Upper lobe of left lung (tissue), 6 donors: ENCODE measurements around the gene GDAP1L1. TPM values are rescaled to one million over a fixed set of nuclear protein-coding genes. Genes with fewer than 3 reads are reported as not detected.

ENCODE experiments used
- ATAC-seq, 2 donors: fragments of 200-7000 bp; cut with Tn5 transposase; one replicate each; pipeline ENCODE4 v1.9.1; 2022; ENCODE audit warnings: mild to moderate bottlenecking in 2 of 2, moderate library complexity in 2 of 2; ENCODE audit not compliant: low FRiP score in 2 of 2
- DNase-seq, 2 donors: peaks; one replicate each; pipeline ENCODE4 v3.0.0-alpha.2; 2019 to 2020
- H3K27ac ChIP-seq, 4 donors: fragments of 200-600 bp; sonication (generic); one replicate each; pipeline ENCODE4 v1.5.1; 2016 to 2019
- H3K27me3 ChIP-seq, 4 donors: fragments of 200-600 bp; sonication (generic); one replicate each; pipeline ENCODE4 v1.5.1; 2017 to 2019
- H3K36me3 ChIP-seq, 4 donors: fragments of 200-600 bp; sonication (generic); one replicate each; pipeline ENCODE4 v1.5.1; 2016 to 2019
- H3K4me1 ChIP-seq, 4 donors: fragments of 200-600 bp; sonication (generic); one replicate each; pipeline ENCODE4 v1.5.1; 2018 to 2019
- H3K4me3 ChIP-seq, 4 donors: fragments of 200-600 bp; sonication (generic); one replicate each; pipeline ENCODE4 v1.5.1; 2017 to 2019; ENCODE audit warnings: mild to moderate bottlenecking in 2 of 4, moderate library complexity in 1 of 4
- H3K9me3 ChIP-seq, 4 donors: fragments of 200-600 bp; sonication (generic); one replicate each; pipeline ENCODE4 v1.5.1; 2018 to 2019
- CTCF ChIP-seq, 6 experiments: fragments of 450-650 bp in 4 of 6; fragments of 200-600 bp in 2 of 6; sonication (generic) in 2 of 6; IDR thresholded peaks; one replicate each; pipeline ENCODE4 v1.5.1; 2016 to 2019; ENCODE audit warnings: antibody characterized with exemption in 6 of 6
- EP300 ChIP-seq, 4 donors: sonication (generic); formaldehyde crosslinking; IDR thresholded peaks; one replicate each; pipeline ENCODE4 v1.5.1; 2017; ENCODE audit warnings: antibody characterized with exemption in 4 of 4, control low read depth in 2 of 4
- POLR2A ChIP-seq, 4 donors: fragments of 450-650 bp; IDR thresholded peaks; one replicate each; pipeline ENCODE4 v1.5.1; 2016 to 2017; ENCODE audit warnings: antibody characterized with exemption in 4 of 4, mild to moderate bottlenecking in 2 of 4
- POLR2AphosphoS5 ChIP-seq, 2 donors: sonication (generic); formaldehyde crosslinking; IDR thresholded peaks; one replicate each; pipeline ENCODE4 v1.5.1; 2017; ENCODE audit warnings: antibody characterized with exemption in 2 of 2
- WGBS, 2 donors: methylation state at CpG; one replicate each; pipeline ENCODE4 v1.1.5; 2017 to 2018; 5-methylcytosine and 5-hydroxymethylcytosine counted together
- total RNA-seq, 6 donors: library from RNA; depleted of rRNA in 4 of 6; stranded (reverse); fragments of >200 nt in 4 of 6; gene quantifications; one replicate each; pipeline versions ENCODE4 v1.1.0 to v1.2.1, GENCODE V29; 2016 to 2021
- donor health status: DM: no; HTN: no; CAD: no; lungs with moderate emphysema.
- donor health status: DM: no; HTN: yes; CAD: no; lungs with severe emphysema.

GDAP1L1 gene
- total RNA-seq, 6 donors from 2014 or later, result not detected

GRCh38 chr20:44210406-44211176 lies 36.5 kb upstream of the GDAP1L1 start, which contains the start of gene OSER1:
TSS of gene OSER1 (minus strand) at chr20:44210771. CDS start at chr20:44206957, 3,814 bp downstream.
- WGBS, 2 donors, result 0% methylated on average over 34 to 76 of the region's 79 CpGs
- peaks cover 0 to 12% (median 4%) of the 10 kb centered on the region in 4 donors for H3K36me3 ChIP-seq
- H3K27ac ChIP-seq, result peak within 1 kb of the TSS; percentile 94 to 99 (median 95)
- ATAC-seq (peak; percentile 96 to 98), DNase-seq (peak; percentile 99)
- peaks cover 34 to 42% (median 39%) of the 10 kb centered on the region in 4 donors for H3K4me1 ChIP-seq
- TF ChIP-seq POLR2AphosphoS5 (IDR thresholded peaks at IDR 0.05), result peak; percentile 67 to 98
- TF ChIP-seq POLR2A (IDR thresholded peaks at IDR 0.05), result peak; percentile 39 to 95 (median 79)
- TF ChIP-seq EP300 (IDR thresholded peaks at IDR 0.05), result peak in 2 of 4 donors; percentile 51 to 87
- TF ChIP-seq CTCF (IDR thresholded peaks at IDR 0.05), result peak in 4 of 6 experiments; percentile 9 to 27 (median 22)
- H3K9me3 ChIP-seq, result no peaks in the 10 kb centered on the region
- no peaks in the 10 kb centered on the region for H3K27me3 ChIP-seq
- peak within 1 kb of the TSS; percentile 64 to 98 (median 81) for H3K4me3 ChIP-seq

GRCh38 chr20:44211177-44212039 lies 35.7 kb upstream of the GDAP1L1 start:
- peak overlapping the region; percentile 53 to 98 (median 81) for H3K4me3 ChIP-seq
- WGBS, 2 donors, result 12 to 24% methylated on average over 12 to 24 of the region's 24 CpGs
- no peaks in the 10 kb centered on the region for H3K9me3 ChIP-seq
- H3K4me1 ChIP-seq, result peaks cover 34 to 40% (median 38%) of the 10 kb centered on the region in 4 donors
- peak in 1 of 2 donors; percentile 43 for DNase-seq
- no peak for ATAC-seq
- H3K27ac ChIP-seq, result peak overlapping the region; percentile 94 to 99 (median 95)
- H3K27me3 ChIP-seq, result no peaks in the 10 kb centered on the region
- H3K36me3 ChIP-seq, result peaks cover 0 to 3% (median 2%) of the 10 kb centered on the region in 4 donors
- TF ChIP-seq CTCF (IDR thresholded peaks at IDR 0.05) (peak in 1 of 6 experiments; percentile 6), POLR2AphosphoS5 (IDR thresholded peaks at IDR 0.05) (no peak), POLR2A (IDR thresholded peaks at IDR 0.05) (no peak), EP300 (IDR thresholded peaks at IDR 0.05) (no peak)

DNA sequence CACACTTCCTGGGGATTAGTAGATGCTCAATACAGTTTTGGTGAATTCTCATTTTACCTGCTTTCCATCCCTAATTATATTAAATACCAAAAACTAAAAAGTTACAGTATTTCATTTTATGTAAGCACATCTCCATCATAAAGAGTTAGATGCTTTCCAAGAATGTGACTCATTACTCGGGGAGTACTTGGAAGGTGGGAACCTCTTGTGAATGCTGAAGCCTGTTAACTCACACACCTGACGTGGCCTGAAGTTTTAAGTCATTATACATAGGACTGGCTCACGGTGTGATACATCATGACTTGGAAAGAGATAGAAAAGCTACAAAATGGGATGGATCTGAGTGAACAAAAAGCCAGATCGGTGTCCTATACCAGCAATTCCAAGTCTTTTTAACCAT lies 34.3 kb upstream of the GDAP1L1 start:
- ATAC-seq (no peak), DNase-seq (no peak)
- Histone ChIP-seq H3K9me3 (no peaks in the 10 kb centered on the region), H3K4me1 (peaks cover 29 to 37% (median 33%) of the 10 kb centered on the region in 4 donors), H3K4me3 (no peak overlapping the region), H3K36me3 (no peaks in the 10 kb centered on the region), H3K27ac (no peak overlapping the region), H3K27me3 (no peaks in the 10 kb centered on the region)
- no peak for TF ChIP-seq POLR2AphosphoS5 (IDR thresholded peaks at IDR 0.05)
- TF ChIP-seq CTCF (IDR thresholded peaks at IDR 0.05), result no peak
- TF ChIP-seq POLR2A (IDR thresholded peaks at IDR 0.05), result no peak
- TF ChIP-seq EP300 (IDR thresholded peaks at IDR 0.05), result no peak
- WGBS, 2 donors, result 53 to 77% methylated on average over 4 of the region's 4 CpGs

DNA sequence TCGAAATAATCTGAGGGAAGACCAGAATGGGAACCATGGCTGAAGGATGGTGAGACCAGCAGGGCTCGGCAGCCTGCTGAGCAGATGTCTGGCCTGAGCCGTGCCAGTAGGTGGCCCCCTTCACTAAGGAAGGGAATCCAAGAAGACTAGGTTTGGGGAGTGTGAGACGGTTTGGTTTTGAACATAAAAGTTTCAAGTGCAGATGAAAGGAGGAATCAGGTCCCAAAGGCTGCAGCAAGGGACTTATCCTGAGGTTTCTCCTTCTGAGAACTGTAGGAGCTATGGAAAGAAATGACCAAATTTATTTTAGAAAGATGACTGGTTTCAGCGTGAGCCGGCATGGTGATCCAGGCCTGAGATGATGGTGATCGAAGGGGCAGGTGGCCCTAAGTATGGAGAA lies 32.0 kb upstream of the GDAP1L1 start:
- ATAC-seq, result no peak
- H3K36me3 ChIP-seq, result no peaks in the 10 kb centered on the region
- DNase-seq, result peak in 1 of 2 donors; percentile 50

More for the DNA sequence above, 32.0 kb upstream of the GDAP1L1 start:
- peaks cover 17 to 32% (median 23%) of the 10 kb centered on the region in 4 donors for H3K4me1 ChIP-seq
- no peaks in the 10 kb centered on the region for H3K27me3 ChIP-seq
- H3K4me3 ChIP-seq, result no peak overlapping the region
- H3K27ac ChIP-seq, result no peak overlapping the region
- H3K9me3 ChIP-seq, result no peaks in the 10 kb centered on the region
- 52 to 56% methylated on average over 7 of the region's 7 CpGs for WGBS, 2 donors
- no peak for TF ChIP-seq POLR2A (IDR thresholded peaks at IDR 0.05)
- TF ChIP-seq CTCF (IDR thresholded peaks at IDR 0.05), result peak; percentile 20 to 69 (median 64)
